GM21447 (cell line): ENCODE data around the gene PPP1R14C.

Experiments
- ATAC-seq: cut with Tn5 transposase; IDR thresholded peaks from one replicate; pipeline ENCODE4 v1.9.1; 2021; ENCODE audit not compliant: unreplicated experiment

The PPP1R14C gene

DNA sequence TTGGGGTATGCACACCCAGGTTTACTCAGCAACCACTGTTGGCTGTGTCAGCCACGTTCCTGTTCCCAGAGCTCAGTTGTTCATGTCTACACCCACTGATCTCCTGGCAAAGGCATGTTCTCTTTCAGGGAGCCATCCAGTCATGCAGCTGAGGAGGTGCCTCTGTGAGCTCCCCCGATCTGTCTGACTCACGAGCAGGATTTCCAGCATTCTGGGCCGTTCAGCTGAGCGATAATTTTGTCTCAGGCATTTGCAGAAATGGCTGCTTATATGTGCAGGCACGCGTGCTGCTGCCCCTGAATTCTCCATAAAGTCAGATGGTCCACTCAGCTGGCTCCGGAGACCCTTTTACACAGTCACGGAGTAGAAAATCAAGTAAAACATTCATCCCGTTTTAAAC lies 147.6 kb downstream of the PPP1R14C start:
- no peak for ATAC-seq

DNA sequence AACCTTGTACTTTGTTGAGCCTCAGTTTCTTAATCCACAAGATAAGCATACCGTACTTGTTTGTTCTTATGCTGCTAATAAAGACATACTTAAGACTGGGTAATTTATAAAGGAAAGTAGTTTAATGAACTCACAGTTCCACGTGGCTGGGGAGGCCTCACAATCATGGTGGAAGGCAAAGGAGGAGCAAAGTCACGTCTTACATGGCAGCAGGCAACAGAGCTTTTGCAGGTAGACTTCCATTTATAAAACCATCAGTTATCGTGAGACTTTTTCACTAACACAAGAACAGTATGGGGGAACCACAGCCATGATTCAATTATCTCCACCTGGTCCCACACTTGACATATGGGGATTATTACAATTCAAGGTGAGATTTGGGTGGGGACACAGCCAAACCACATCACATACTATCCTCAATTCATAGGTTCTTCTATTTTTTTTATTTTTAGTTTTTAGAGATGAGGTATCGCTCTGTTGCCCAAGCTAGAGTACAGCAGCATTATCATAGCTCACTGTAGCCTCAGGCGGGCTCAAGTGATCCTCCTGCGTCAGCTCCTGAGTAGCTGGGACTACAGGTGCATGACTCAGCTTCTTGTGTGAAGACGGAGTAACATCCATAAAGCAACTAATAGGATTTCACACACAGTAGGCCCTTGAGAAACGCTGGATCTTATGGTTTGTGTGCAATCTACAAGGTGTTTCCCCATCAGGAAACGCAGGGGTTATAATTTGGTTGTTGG lies 149.3 kb downstream of the PPP1R14C start:
- ATAC-seq: no peak

- no peak for ATAC-seq
Measured at GRCh38 chr6:150293019-150293418, 150.2 kb downstream of the PPP1R14C start.

- no peak for ATAC-seq
Measured at GRCh38 chr6:150293423-150294173, 150.8 kb downstream of the PPP1R14C start.

- no peak for ATAC-seq
Measured at GRCh38 chr6:150296890-150297289, 154.0 kb downstream of the PPP1R14C start.

- ATAC-seq: no peak
Measured at GRCh38 chr6:150297327-150298029, 154.6 kb downstream of the PPP1R14C start.

- no peak for ATAC-seq
Measured at GRCh38 chr6:150298030-150298380, 155.2 kb downstream of the PPP1R14C start.

GRCh38 chr6:150298676-150299075 lies 155.8 kb downstream of the PPP1R14C start:
- ATAC-seq: no peak
